Neural cell (in vitro differentiated cells): ENCODE measurements around the gene KHSRP. TPM values are rescaled to one million over a fixed set of nuclear protein-coding genes. Genes with fewer than 3 reads are reported as not detected.

Experiments used
- H2AFZ ChIP-seq: fragments of 200-600, 300-800 bp; sonication (generic), shearing (Covaris generic); 2 replicates; pipeline ENCODE4 v1.6.0; 2014; ENCODE audit warnings: low read depth, mild to moderate bottlenecking, antibody characterized with exemption, low read length, moderate library complexity
- H3F3A ChIP-seq: fragments of 200-600 bp; shearing (Covaris generic); 2 replicates; pipeline ENCODE4 v1.6.1; 2016; ENCODE audit warnings: mild to moderate bottlenecking, moderate library complexity, mixed read lengths, antibody characterized with exemption, low read length; ENCODE audit not compliant: insufficient read depth, poor library complexity, severe bottlenecking
- H3K27ac ChIP-seq: fragments of 200-600, 300-800 bp; sonication (generic), shearing (Covaris generic); 2 replicates; pipeline ENCODE4 v1.5.1; 2014; ENCODE audit warnings: mild to moderate bottlenecking, low read length, moderate library complexity
- H3K27me3 ChIP-seq: fragments of 300-800, 200-600 bp; sonication (generic), shearing (Covaris generic); 2 replicates; pipeline ENCODE4 v1.6.0; 2014; ENCODE audit warnings: mild to moderate bottlenecking, low read depth, low read length, moderate library complexity; ENCODE audit not compliant: insufficient read depth
- H3K36me3 ChIP-seq: fragments of 300-800, 200-600 bp; sonication (generic), shearing (Covaris generic); 2 replicates; pipeline ENCODE4 v1.5.1; 2014; ENCODE audit warnings: mild to moderate bottlenecking, antibody characterized with exemption, low read length, moderate library complexity; ENCODE audit not compliant: insufficient read depth
- H3K4me2 ChIP-seq: fragments of 300-800, 200-600 bp; sonication (generic), shearing (Covaris generic); 2 replicates; pipeline ENCODE4 v1.6.0; 2014; ENCODE audit warnings: mild to moderate bottlenecking, low read length
- H3K4me3 ChIP-seq: fragments of 300-800, 200-600 bp; sonication (generic), shearing (Covaris generic); 2 replicates; pipeline ENCODE4 v1.5.1; 2014; ENCODE audit warnings: mild to moderate bottlenecking, low read length, moderate library complexity
- H3K79me2 ChIP-seq: fragments of 200-600 bp; shearing (Covaris generic); replicated peaks from 2 replicates; pipeline ENCODE4 v1.6.0; 2014; ENCODE audit warnings: mild to moderate bottlenecking, low read length, moderate library complexity; ENCODE audit not compliant: insufficient read depth
- H3K9ac ChIP-seq: fragments of 300-800, 200-600 bp; sonication (generic), shearing (Covaris generic); 2 replicates; pipeline ENCODE4 v1.6.1; 2016; ENCODE audit warnings: mild to moderate bottlenecking, low read length, mixed read lengths
- H3K9me2 ChIP-seq: fragments of 200-600 bp; shearing (Covaris generic); 2 replicates; pipeline ENCODE4 v1.6.1; 2016; ENCODE audit warnings: mild to moderate bottlenecking, low read length, mixed read lengths; ENCODE audit not compliant: insufficient read depth
- H3K9me3 ChIP-seq: fragments of 200-600, 300-800 bp; sonication (generic), shearing (Covaris generic); 2 replicates; pipeline ENCODE4 v1.6.1; 2016; ENCODE audit warnings: mild to moderate bottlenecking, mixed run types, low read length, moderate library complexity, mixed read lengths
- H4K20me1 ChIP-seq: fragments of 200-600 bp; shearing (Covaris generic); 2 replicates; pipeline ENCODE4 v1.6.1; 2016; ENCODE audit warnings: mild to moderate bottlenecking, mixed run types; ENCODE audit not compliant: insufficient read depth
- CTCF ChIP-seq: fragments of 450-650 bp; IDR thresholded peaks from 2 replicates; pipeline ENCODE4 v1.5.1; 2014; ENCODE audit warnings: antibody characterized with exemption, mild to moderate bottlenecking, moderate library complexity; ENCODE audit not compliant: poor library complexity, severe bottlenecking
- EP300 ChIP-seq: fragments of 450-650 bp; conservative IDR thresholded peaks from 2 replicates; pipeline ENCODE4 v1.6.1; 2014; ENCODE audit warnings: antibody characterized with exemption, mild to moderate bottlenecking, moderate library complexity; ENCODE audit not compliant: poor library complexity, severe bottlenecking
- EZH2 ChIP-seq: fragments of 200-600, 300-800 bp; shearing (Covaris generic), sonication (generic); IDR thresholded peaks from 2 replicates; pipeline ENCODE4 v1.6.1; 2014; ENCODE audit warnings: antibody characterized with exemption, low read length, borderline replicate concordance, mild to moderate bottlenecking; ENCODE audit not compliant: insufficient read depth, poor library complexity, severe bottlenecking
- MXI1 ChIP-seq: fragments of 450-650 bp; conservative IDR thresholded peaks from 2 replicates; pipeline ENCODE4 v1.6.1; 2014; ENCODE audit warnings: antibody characterized with exemption, mild to moderate bottlenecking; ENCODE audit not compliant: poor library complexity, severe bottlenecking
- POLR2AphosphoS5 ChIP-seq: IDR thresholded peaks from 2 replicates; pipeline ENCODE4 v1.6.1; 2012
- RAD21 ChIP-seq: fragments of 450-650 bp; conservative IDR thresholded peaks from 2 replicates; pipeline ENCODE4 v1.6.1; 2014; ENCODE audit warnings: antibody characterized with exemption, mild to moderate bottlenecking, moderate library complexity
- SMC3 ChIP-seq: fragments of 450-650 bp; conservative IDR thresholded peaks from 2 replicates; pipeline ENCODE4 v1.6.1; 2014; ENCODE audit warnings: antibody characterized with exemption, mild to moderate bottlenecking, moderate library complexity; ENCODE audit not compliant: poor library complexity
- TAF1 ChIP-seq: IDR thresholded peaks from 2 replicates; pipeline ENCODE4 v1.6.1; 2012; ENCODE audit warnings: low read depth
- polyA plus RNA-seq: library from polyadenylated mRNA; depleted of rRNA; stranded (reverse); fragments of >200 nt; gene quantifications from 2 replicates; pipeline ENCODE4 v1.2.3, GENCODE V29; 2014
- TF ChIP-seq, protein P1 (sequence below): IDR thresholded peaks from 2 replicates; pipeline ENCODE4 v1.6.1; 2012; ENCODE audit warnings: borderline replicate concordance

The KHSRP gene
- polyA plus RNA-seq, 1 donor from 2014 or later: 33.3 TPM

GRCh38 chr19:6452899-6453298, 28.3 kb upstream of the KHSRP start:
- Histone ChIP-seq H3K36me3 (peaks cover 25% of the 10 kb centered on the region), H3K9me2 (no peaks in the 10 kb centered on the region), H2AFZ (no peak overlapping the region), H3K4me2 (no peak overlapping the region), H3K79me2 (no peaks in the 10 kb centered on the region), H3K4me3 (no peak overlapping the region), H3K9me3 (peaks cover 11% of the 10 kb centered on the region), H3K9ac (no peak overlapping the region), H3F3A (no peaks in the 10 kb centered on the region), H4K20me1 (no peaks in the 10 kb centered on the region), H3K27me3 (no peaks in the 10 kb centered on the region), H3K27ac (no peak overlapping the region)
- TF ChIP-seq RAD21: no peak
- no peak for TF ChIP-seq TAF1
- no peak for TF ChIP-seq EZH2
- TF ChIP-seq, protein P1, sequence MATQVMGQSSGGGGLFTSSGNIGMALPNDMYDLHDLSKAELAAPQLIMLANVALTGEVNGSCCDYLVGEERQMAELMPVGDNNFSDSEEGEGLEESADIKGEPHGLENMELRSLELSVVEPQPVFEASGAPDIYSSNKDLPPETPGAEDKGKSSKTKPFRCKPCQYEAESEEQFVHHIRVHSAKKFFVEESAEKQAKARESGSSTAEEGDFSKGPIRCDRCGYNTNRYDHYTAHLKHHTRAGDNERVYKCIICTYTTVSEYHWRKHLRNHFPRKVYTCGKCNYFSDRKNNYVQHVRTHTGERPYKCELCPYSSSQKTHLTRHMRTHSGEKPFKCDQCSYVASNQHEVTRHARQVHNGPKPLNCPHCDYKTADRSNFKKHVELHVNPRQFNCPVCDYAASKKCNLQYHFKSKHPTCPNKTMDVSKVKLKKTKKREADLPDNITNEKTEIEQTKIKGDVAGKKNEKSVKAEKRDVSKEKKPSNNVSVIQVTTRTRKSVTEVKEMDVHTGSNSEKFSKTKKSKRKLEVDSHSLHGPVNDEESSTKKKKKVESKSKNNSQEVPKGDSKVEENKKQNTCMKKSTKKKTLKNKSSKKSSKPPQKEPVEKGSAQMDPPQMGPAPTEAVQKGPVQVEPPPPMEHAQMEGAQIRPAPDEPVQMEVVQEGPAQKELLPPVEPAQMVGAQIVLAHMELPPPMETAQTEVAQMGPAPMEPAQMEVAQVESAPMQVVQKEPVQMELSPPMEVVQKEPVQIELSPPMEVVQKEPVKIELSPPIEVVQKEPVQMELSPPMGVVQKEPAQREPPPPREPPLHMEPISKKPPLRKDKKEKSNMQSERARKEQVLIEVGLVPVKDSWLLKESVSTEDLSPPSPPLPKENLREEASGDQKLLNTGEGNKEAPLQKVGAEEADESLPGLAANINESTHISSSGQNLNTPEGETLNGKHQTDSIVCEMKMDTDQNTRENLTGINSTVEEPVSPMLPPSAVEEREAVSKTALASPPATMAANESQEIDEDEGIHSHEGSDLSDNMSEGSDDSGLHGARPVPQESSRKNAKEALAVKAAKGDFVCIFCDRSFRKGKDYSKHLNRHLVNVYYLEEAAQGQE: no peak
- TF ChIP-seq SMC3: no peak
- no peak for TF ChIP-seq POLR2AphosphoS5
- TF ChIP-seq EP300: no peak
- no peak for TF ChIP-seq CTCF
- no peak for TF ChIP-seq MXI1

- no peaks in the 10 kb centered on the region for H4K20me1 ChIP-seq
- peaks cover 25% of the 10 kb centered on the region for H3K36me3 ChIP-seq
- no peak overlapping the region for H3K4me3 ChIP-seq
Measured at GRCh38 chr19:6452223-6452614, 27.6 kb upstream of the KHSRP start.

More at GRCh38 chr19:6452223-6452614, 27.6 kb upstream of the KHSRP start:
- H3K9me2 ChIP-seq: no peaks in the 10 kb centered on the region
- H3K4me2 ChIP-seq: no peak overlapping the region
- H3K9me3 ChIP-seq: peaks cover 11% of the 10 kb centered on the region
- H3K79me2 ChIP-seq: no peaks in the 10 kb centered on the region
- H3F3A ChIP-seq: no peaks in the 10 kb centered on the region
- H2AFZ ChIP-seq: no peak overlapping the region
- H3K27me3 ChIP-seq: no peaks in the 10 kb centered on the region
- H3K9ac ChIP-seq: no peak overlapping the region
- no peak for TF ChIP-seq TAF1
- no peak for TF ChIP-seq EZH2
- no peak overlapping the region for H3K27ac ChIP-seq
